CD14-positive monocyte (primary cell): ENCODE measurements around the gene SPIB. TPM values are rescaled to one million over a fixed set of nuclear protein-coding genes. Genes with fewer than 3 reads are reported as not detected.
A peak's percentile ranks its signal among the peaks of the same experiment; 100 is the strongest.

ENCODE experiments used
- DNase-seq, 3 donors: peaks; one replicate each; pipeline ENCODE4 v3.0.0-alpha.2; 2011 to 2022
- H2AFZ ChIP-seq: 2 replicates; pipeline ENCODE4 v1.6.0; 2012; ENCODE audit warnings: mild to moderate bottlenecking, low read depth, low read length, inconsistent platforms; ENCODE audit not compliant: insufficient read depth, poor library complexity, severe bottlenecking
- H3K27ac ChIP-seq, 2 donors: 1 replicate in 1 of 2; 2 replicates in 1 of 2; pipeline ENCODE4 v1.5.1; 2012 to 2013; ENCODE audit warnings: low read length in 2 of 2, control low read depth in 1 of 2, inconsistent platforms in 1 of 2, low read depth in 1 of 2, mild to moderate bottlenecking in 1 of 2
- H3K27me3 ChIP-seq, 2 donors: one replicate each; pipeline versions ENCODE4 v1.6.0 to v1.6.1; 2011 to 2013; ENCODE audit warnings: low read length in 2 of 2; ENCODE audit not compliant: control insufficient read depth in 2 of 2, insufficient read depth in 2 of 2
- H3K36me3 ChIP-seq, 2 donors: replicated peaks in 1 of 2; 1 replicate in 1 of 2; 2 replicates in 1 of 2; pipeline versions ENCODE4 v1.5.1 to v1.6.1; 2012 to 2013; ENCODE audit warnings: low read length in 2 of 2, control low read depth in 1 of 2, inconsistent platforms in 1 of 2, mild to moderate bottlenecking in 1 of 2; ENCODE audit not compliant: insufficient read depth in 2 of 2, control insufficient read depth in 1 of 2
- H3K4me1 ChIP-seq, 2 donors: 1 replicate in 1 of 2; 2 replicates in 1 of 2; pipeline versions ENCODE4 v1.5.1 to v1.6.1; 2012 to 2013; ENCODE audit warnings: low read length in 2 of 2, control low read depth in 1 of 2, inconsistent platforms in 1 of 2, mild to moderate bottlenecking in 1 of 2, moderate library complexity in 1 of 2; ENCODE audit not compliant: insufficient read depth in 2 of 2, control insufficient read depth in 1 of 2
- H3K4me2 ChIP-seq: replicated peaks from 2 replicates; pipeline ENCODE3; 2012; ENCODE audit warnings: low read length, moderate library complexity, mild to moderate bottlenecking; ENCODE audit not compliant: poor library complexity, severe bottlenecking; ENCODE audit errors: extremely low read depth
- H3K4me3 ChIP-seq, 3 experiments: fragments of 200-600 bp in 1 of 3; sonication (generic) in 1 of 3; replicated peaks in 1 of 3; 1 replicate in 2 of 3; 2 replicates in 1 of 3; pipeline ENCODE4 v1.5.1; 2011 to 2013; ENCODE audit warnings: low read length in 3 of 3, mild to moderate bottlenecking in 3 of 3, control low read depth in 2 of 3, low read depth in 2 of 3, inconsistent platforms in 1 of 3, moderate library complexity in 1 of 3
- H3K79me2 ChIP-seq: 2 replicates; pipeline ENCODE4 v1.6.0; 2012; ENCODE audit warnings: mild to moderate bottlenecking, control low read depth, inconsistent platforms, low read length, moderate library complexity; ENCODE audit not compliant: insufficient read depth
- H3K9ac ChIP-seq: 2 replicates; pipeline ENCODE4 v1.6.0; 2017; ENCODE audit warnings: low read length, mild to moderate bottlenecking; ENCODE audit not compliant: insufficient read depth, poor library complexity, severe bottlenecking
- H3K9me3 ChIP-seq, 2 donors: replicated peaks in 1 of 2; 1 replicate in 1 of 2; 2 replicates in 1 of 2; pipeline versions ENCODE4 v1.5.1 to v1.6.1; 2012 to 2013; ENCODE audit warnings: low read length in 2 of 2, control low read depth in 1 of 2; ENCODE audit not compliant: control insufficient read depth in 1 of 2, insufficient read depth in 1 of 2
- H4K20me1 ChIP-seq: 2 replicates; pipeline ENCODE4 v1.6.0; 2012; ENCODE audit warnings: mild to moderate bottlenecking, low read length, control low read depth, moderate library complexity; ENCODE audit not compliant: insufficient read depth
- H3K27ac Mint-ChIP-seq, 7 donors: one replicate each; pipeline ENCODE4 v1.8.0; 2020; ENCODE audit warnings: mild to moderate bottlenecking in 7 of 7, mixed read lengths in 7 of 7, moderate library complexity in 6 of 7, inconsistent platforms in 2 of 7
- H3K27me3 Mint-ChIP-seq, 3 donors: one replicate each; pipeline ENCODE4 v1.8.0; 2021 to 2022; ENCODE audit warnings: low read depth in 3 of 3, mild to moderate bottlenecking in 3 of 3, mixed read lengths in 3 of 3, moderate library complexity in 3 of 3, inconsistent platforms in 1 of 3
- H3K36me3 Mint-ChIP-seq, 2 donors: one replicate each; pipeline ENCODE4 v1.8.0; 2020; ENCODE audit warnings: mixed read lengths in 2 of 2, inconsistent platforms in 1 of 2, mild to moderate bottlenecking in 1 of 2
- H3K4me1 Mint-ChIP-seq: one replicate; pipeline ENCODE4 v1.8.0; 2020; ENCODE audit warnings: mild to moderate bottlenecking, mixed read lengths
- H3K4me3 Mint-ChIP-seq, 2 donors: one replicate each; pipeline ENCODE4 v1.8.0; 2020; ENCODE audit warnings: mild to moderate bottlenecking in 2 of 2, mixed read lengths in 2 of 2, moderate library complexity in 1 of 2
- H3K9me3 Mint-ChIP-seq, 7 donors: one replicate each; pipeline ENCODE4 v1.8.0; 2020 to 2022; ENCODE audit warnings: mixed read lengths in 7 of 7, mild to moderate bottlenecking in 6 of 7, moderate library complexity in 6 of 7, inconsistent platforms in 2 of 7
- WGBS: methylation state at CpG from one replicate; pipeline ENCODE4 v1.1.5; 2013; ENCODE audit warnings: missing lambda C conversion rate; ENCODE audit not compliant: insufficient coverage; 5-methylcytosine and 5-hydroxymethylcytosine counted together
- intact Hi-C, 2 donors: fragments of 100-400 bp; cut with micrococcal nuclease; formaldehyde crosslinking; loops; one replicate each; pipeline versions ENCODE4 v1.15.0 to v1.15.1; 2023
- polyA plus RNA-seq, 3 donors: library from polyadenylated mRNA; depleted of rRNA in 1 of 3; unstranded in 2 of 3; stranded (reverse) in 1 of 3; fragments of 300-500 nt in 2 of 3; fragments of >200 nt in 1 of 3; fragmentation: Illumina TruSeq in 2 of 3; gene quantifications; 1 replicate in 2 of 3; 2 replicates in 1 of 3; pipeline ENCODE4 v1.2.3, GENCODE V29; 2012 to 2021
- TF ChIP-seq, protein P1 (sequence below): fragments of 200-600 bp; IDR thresholded peaks from one replicate; pipeline ENCODE4 v1.8.0; 2022; ENCODE audit warnings: antibody characterized with exemption, mild to moderate bottlenecking

The SPIB gene
- polyA plus RNA-seq, 3 donors, result 0.16 to 2.3 (median 0.34) TPM

DNA sequence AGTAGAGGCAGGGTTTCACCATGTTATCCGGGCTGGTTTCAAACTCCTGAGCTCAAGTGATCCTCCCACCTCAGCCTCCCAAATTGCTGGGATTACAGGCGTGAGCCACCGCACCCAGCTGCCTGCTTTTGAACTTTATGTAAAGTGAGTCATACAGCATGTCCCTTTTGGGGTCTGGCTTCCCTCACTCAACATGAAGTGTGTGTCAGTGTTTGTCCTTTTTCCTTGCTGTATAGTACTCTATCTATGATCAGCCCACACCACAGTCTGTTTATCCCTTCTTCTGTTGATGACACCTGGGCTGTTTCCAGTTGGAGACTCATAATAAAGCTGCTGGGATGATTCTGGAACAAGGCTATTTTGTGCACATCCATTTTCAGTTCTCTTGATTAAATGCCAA lies 2.1 kb downstream of the SPIB start:
- DNase-seq, result no peak
- Histone ChIP-seq H3K4me3 (no peak overlapping the region), H3K4me2 (no peak overlapping the region), H3K79me2 (no peaks in the 10 kb centered on the region), H3K27me3 (peaks cover 5 to 21% of the 10 kb centered on the region in 2 donors), H3K4me1 (peaks cover 28 to 35% of the 10 kb centered on the region in 2 donors), H3K9me3 (no peaks in the 10 kb centered on the region), H3K36me3 (no peaks in the 10 kb centered on the region), H2AFZ (no peak overlapping the region), H3K27ac (no peak overlapping the region), H4K20me1 (no peaks in the 10 kb centered on the region), H3K9ac (no peak overlapping the region)
- peaks cover 0 to 8% of the 10 kb centered on the region in 2 donors for H3K36me3 Mint-ChIP-seq
- H3K27ac Mint-ChIP-seq, result peak overlapping the region in 1 of 7 donors; percentile 6
- intact Hi-C loops, result no loop called here
- H3K4me3 Mint-ChIP-seq, result peak overlapping the region in 1 of 2 donors; percentile 27
- TF ChIP-seq, protein P1, sequence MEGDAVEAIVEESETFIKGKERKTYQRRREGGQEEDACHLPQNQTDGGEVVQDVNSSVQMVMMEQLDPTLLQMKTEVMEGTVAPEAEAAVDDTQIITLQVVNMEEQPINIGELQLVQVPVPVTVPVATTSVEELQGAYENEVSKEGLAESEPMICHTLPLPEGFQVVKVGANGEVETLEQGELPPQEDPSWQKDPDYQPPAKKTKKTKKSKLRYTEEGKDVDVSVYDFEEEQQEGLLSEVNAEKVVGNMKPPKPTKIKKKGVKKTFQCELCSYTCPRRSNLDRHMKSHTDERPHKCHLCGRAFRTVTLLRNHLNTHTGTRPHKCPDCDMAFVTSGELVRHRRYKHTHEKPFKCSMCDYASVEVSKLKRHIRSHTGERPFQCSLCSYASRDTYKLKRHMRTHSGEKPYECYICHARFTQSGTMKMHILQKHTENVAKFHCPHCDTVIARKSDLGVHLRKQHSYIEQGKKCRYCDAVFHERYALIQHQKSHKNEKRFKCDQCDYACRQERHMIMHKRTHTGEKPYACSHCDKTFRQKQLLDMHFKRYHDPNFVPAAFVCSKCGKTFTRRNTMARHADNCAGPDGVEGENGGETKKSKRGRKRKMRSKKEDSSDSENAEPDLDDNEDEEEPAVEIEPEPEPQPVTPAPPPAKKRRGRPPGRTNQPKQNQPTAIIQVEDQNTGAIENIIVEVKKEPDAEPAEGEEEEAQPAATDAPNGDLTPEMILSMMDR, result no peak
- H3K27me3 Mint-ChIP-seq, result peaks cover 26 to 30% (median 27%) of the 10 kb centered on the region in 3 donors
- H3K9me3 Mint-ChIP-seq, result peaks cover 0 to 5% (median 2%) of the 10 kb centered on the region in 7 donors
- peaks cover 23% of the 10 kb centered on the region for H3K4me1 Mint-ChIP-seq
- WGBS, result no CpG with 5 or more reads among the region's 3 CpGs

DNA sequence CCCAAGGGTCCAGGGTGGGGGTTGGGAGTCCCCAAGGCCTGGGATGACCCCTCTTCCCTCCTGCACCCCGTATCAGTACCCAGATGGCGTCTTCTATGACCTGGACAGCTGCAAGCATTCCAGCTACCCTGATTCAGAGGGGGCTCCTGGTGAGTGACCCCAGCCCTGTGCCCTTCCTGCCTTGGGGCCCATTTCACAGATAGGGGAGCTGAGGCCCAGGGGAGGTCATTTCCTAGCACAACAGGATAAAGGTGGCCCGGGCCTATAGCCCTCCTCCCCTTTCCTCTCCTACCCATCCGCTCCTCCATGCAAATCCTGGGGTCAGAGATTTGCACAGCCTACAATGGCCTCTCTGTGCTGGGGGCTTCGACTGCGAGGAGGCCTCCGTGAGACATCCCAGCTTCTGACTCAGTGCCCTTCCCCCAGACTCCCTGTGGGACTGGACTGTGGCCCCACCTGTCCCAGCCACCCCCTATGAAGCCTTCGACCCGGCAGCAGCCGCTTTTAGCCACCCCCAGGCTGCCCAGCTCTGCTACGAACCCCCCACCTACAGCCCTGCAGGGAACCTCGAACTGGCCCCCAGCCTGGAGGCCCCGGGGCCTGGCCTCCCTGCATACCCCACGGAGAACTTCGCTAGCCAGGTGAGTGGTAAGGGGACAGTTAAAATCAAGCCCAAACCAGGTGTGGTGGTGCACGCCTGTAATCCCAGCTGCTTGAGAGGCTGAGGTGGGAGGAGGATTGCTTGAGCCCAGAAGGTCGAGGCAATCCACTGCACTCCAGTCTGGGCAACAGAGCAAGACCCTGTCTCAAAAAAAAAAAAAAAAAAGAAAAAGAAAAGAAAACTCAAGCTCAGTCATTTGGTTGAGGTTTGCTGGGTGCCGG lies 3.9 kb downstream of the SPIB start:
- no peak for DNase-seq
- Histone ChIP-seq H3K4me1 (peaks cover 19 to 24% of the 10 kb centered on the region in 2 donors), H3K9me3 (no peaks in the 10 kb centered on the region), H3K4me3 (no peak overlapping the region), H3K4me2 (no peak overlapping the region), H4K20me1 (no peaks in the 10 kb centered on the region), H3K36me3 (no peaks in the 10 kb centered on the region), H2AFZ (no peak overlapping the region), H3K79me2 (no peaks in the 10 kb centered on the region), H3K27me3 (peaks cover 5 to 21% of the 10 kb centered on the region in 2 donors), H3K9ac (no peak overlapping the region), H3K27ac (no peak overlapping the region)
- Mint-ChIP-seq H3K27me3 (peaks cover 24 to 30% (median 26%) of the 10 kb centered on the region in 3 donors), H3K36me3 (peaks cover 0 to 8% of the 10 kb centered on the region in 2 donors), H3K4me1 (peaks cover 18% of the 10 kb centered on the region), H3K9me3 (peaks cover 0 to 5% (median 2%) of the 10 kb centered on the region in 7 donors), H3K4me3 (no peak overlapping the region), H3K27ac (peak overlapping the region in 2 of 7 donors; percentile 42 to 47)
- WGBS, result 94% methylated on average over 11 of the region's 18 CpGs
- intact Hi-C loops, result no loop called here
- TF ChIP-seq, protein P1, result no peak
